H1 (cell line): ENCODE data around the gene STXBP5.

ENCODE experiments used
- CTCF ChIP-seq, 3 experiments: IDR thresholded peaks; 1 replicate in 2 of 3; 2 replicates in 1 of 3; pipeline versions ENCODE4 v1.5.1 to v1.6.1; 2011; ENCODE audit warnings: low read length in 3 of 3, mild to moderate bottlenecking in 3 of 3, inconsistent platforms in 2 of 3, low read depth in 1 of 3, moderate library complexity in 1 of 3; ENCODE audit not compliant: insufficient read depth in 1 of 3; ENCODE audit errors: control extremely low read depth in 1 of 3
- POLR2A ChIP-seq, 2 experiments: IDR thresholded peaks; 1 replicate in 1 of 2; 2 replicates in 1 of 2; pipeline ENCODE4 v1.6.1; 2011; ENCODE audit warnings: low read depth in 2 of 2, low read length in 2 of 2, mild to moderate bottlenecking in 2 of 2; ENCODE audit errors: control extremely low read depth in 1 of 2
- POLR2AphosphoS5 ChIP-seq: IDR thresholded peaks from 2 replicates; pipeline ENCODE4 v1.6.1; 2011; ENCODE audit warnings: low read depth, low read length
- TF ChIP-seq, protein P1 (sequence below): IDR thresholded peaks from 2 replicates; pipeline ENCODE4 v1.6.1; 2011; ENCODE audit warnings: low read length, improper control_type of control experiment
- TF ChIP-seq, protein P2 (sequence below): IDR thresholded peaks from 2 replicates; pipeline ENCODE4 v1.6.1; 2012; ENCODE audit warnings: inconsistent platforms

GRCh38 chr6:147223736-147224135 lies 19.5 kb downstream of the STXBP5 start:
- TF ChIP-seq, protein P1, sequence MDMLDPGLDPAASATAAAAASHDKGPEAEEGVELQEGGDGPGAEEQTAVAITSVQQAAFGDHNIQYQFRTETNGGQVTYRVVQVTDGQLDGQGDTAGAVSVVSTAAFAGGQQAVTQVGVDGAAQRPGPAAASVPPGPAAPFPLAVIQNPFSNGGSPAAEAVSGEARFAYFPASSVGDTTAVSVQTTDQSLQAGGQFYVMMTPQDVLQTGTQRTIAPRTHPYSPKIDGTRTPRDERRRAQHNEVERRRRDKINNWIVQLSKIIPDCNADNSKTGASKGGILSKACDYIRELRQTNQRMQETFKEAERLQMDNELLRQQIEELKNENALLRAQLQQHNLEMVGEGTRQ = no peak
- no peak for TF ChIP-seq CTCF (IDR thresholded peaks at IDR 0.05; ENCODE audit: control extremely low read depth in 1 of 3, insufficient read depth in 1 of 3, low read depth in 1 of 3, low read length in 3 of 3)
- TF ChIP-seq, protein P2, sequence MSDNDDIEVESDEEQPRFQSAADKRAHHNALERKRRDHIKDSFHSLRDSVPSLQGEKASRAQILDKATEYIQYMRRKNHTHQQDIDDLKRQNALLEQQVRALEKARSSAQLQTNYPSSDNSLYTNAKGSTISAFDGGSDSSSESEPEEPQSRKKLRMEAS = no peak
- TF ChIP-seq POLR2AphosphoS5 = no peak
- no peak for TF ChIP-seq POLR2A (IDR thresholded peaks at IDR 0.05; ENCODE audit: control extremely low read depth in 1 of 2, low read depth in 2 of 2, low read length in 2 of 2)
